Stimulated activated CD4-positive, alpha-beta T cell treated with anti-CD3 and anti-CD28 coated beads, Interleukin-2, amount 100 ng/mL, for 24 hours (primary cell): ENCODE results near the gene CDK9.

Experiments used
- DNase-seq, 2 donors: peaks; one replicate each; pipeline ENCODE4 v3.0.0-alpha.2; 2020

Gene CDK9

DNA sequence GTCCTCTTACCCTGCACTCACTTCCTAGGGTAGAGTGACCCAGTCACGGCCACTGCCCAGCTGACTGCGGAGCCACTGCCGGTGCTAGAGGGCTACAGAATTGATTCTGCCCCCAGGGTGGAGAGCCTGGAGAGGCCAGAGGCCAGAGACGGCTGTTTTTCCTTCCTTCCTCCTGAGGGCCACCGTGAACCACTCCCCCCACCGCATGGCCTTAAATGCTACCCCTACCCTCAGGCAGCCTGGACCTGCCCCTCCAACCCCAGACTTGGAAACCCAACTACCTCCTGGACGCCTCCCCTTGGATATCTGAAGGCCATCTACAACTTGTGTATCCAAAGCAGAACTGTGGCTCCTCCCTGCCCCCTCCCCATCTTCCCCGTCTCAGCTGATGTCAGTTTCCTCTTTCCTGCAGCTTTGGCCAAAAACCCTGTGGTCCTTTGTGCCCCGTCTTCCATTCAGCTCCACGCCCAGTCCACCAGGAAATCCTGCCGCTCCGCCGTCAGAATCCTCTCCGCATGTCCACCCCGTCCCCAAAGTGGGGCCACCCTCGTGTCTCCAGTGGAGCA lies 23.6 kb upstream of the CDK9 start:
- DNase-seq: no peak

DNA sequence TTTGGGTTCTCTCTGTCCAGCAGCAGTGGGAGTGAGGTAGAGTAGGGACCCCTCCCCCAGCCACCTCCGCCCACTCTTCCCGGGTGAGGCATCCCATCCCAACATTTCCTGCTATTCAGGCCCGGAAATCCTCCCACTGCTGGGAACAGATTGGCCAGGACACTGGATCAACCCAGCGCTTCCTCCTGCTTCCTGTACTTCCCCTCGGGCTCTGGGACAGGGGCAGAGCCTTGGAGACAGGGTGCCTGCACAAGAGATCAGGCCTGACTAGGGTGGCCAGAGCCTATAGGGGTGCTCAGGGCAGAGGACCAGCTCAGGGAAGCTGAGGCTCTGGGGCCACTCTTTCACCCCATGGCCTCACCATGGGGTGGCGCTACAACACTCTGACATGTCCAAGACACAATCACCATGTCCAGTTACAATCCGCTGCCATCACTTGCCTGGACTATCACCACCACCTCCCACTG lies 21.9 kb upstream of the CDK9 start:
- peak in 1 of 2 donors; percentile 46 for DNase-seq

DNA sequence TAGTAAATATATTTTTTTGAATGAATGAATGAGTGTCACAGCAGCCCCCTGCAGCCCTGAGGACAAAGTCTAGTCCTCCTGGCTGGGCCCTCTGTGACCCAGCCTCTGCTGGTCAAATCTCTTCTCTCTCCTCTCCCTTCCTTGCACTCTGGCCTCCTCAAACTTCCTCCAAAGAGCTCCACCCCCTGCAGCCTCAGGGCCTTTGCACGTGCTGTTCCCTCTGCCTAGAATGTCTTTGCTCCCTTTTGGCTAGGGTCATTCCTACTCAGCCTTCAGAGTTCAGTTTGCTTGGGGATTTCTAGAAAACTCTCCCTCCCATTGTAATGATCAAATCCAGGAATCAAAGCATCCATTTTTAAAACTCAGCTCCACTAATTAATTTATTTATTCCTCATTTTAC lies 20.4 kb upstream of the CDK9 start:
- DNase-seq: no peak

GRCh38 chr9:127767410-127767809 lies 18.4 kb upstream of the CDK9 start:
- DNase-seq: no peak

DNA sequence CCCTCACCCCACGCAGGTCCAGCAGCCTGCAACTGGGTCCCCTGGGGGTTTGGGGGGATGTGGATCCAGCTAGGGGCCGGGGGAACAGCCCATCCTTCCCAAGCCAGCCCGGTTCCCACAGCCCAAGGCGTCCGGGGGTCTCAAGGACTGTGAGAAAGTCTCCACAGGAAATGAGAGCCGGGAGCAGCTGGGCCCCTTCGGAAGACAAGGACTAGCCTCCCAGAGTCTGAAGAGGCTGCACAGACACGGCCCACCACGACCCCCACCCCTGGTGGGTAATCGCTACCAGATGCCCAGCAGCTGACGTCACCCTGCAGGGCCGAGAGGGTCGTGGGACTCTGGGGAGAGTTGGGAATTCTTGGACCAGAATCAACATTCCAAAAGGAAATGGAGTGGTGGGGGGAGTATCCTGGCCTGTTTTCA lies 17.9 kb upstream of the CDK9 start:
- no peak for DNase-seq

- DNase-seq: no peak
These were observed 17.1 kb upstream of the CDK9 start for GRCh38 chr9:127768698-127769097.

GRCh38 chr9:127769101-127769500 lies 16.7 kb upstream of the CDK9 start:
- DNase-seq: no peak

GRCh38 chr9:127769929-127770582 lies 15.8 kb upstream of the CDK9 start:
- no peak for DNase-seq

- no peak for DNase-seq
These were observed 15.3 kb upstream of the CDK9 start for GRCh38 chr9:127770583-127770904.

- DNase-seq: peak; percentile 96 to 98
These were observed 14.8 kb upstream of the CDK9 start for GRCh38 chr9:127770905-127771569.

- no peak for DNase-seq
These were observed 14.2 kb upstream of the CDK9 start for GRCh38 chr9:127771570-127772189.

DNA sequence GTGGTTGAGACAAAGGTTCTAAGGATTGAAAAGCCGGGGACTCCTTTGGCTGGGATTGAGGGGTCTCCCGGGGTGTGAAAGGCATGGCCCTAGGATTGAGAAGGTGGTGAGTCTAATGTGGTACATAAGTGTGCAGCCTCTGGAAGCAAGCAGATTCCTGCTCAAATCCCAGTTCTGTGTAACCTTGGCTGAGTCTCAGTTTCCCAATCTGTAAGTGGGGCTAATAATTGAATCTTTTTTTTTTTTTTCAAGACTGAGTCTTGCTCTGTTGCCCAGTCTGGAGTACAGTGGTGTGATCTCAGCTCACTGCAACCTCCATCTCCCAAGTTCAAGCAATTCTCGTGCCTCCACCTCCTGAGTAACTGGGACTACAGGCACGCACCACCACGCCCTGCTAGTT lies 13.2 kb upstream of the CDK9 start:
- no peak for DNase-seq

DNA sequence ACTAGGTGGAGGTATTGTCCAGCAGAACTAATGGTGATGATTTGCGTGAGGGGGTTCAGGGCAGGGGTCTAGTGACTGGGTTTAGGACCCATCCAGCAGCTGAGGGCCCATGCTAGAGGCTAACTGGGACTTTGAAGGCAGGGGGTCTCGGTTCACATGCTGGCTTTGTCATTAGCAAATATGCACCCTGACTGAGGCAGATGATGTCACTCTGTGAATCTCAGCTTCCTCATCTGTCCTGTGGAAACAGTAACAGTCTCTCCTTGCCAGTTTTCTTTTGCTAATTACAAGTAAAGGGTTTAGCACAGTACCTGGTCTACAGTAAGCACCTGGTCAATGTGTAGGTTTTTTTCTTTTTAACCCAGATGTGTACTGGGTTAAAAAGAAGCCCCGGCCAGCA lies 12.6 kb upstream of the CDK9 start:
- no peak for DNase-seq

DNA sequence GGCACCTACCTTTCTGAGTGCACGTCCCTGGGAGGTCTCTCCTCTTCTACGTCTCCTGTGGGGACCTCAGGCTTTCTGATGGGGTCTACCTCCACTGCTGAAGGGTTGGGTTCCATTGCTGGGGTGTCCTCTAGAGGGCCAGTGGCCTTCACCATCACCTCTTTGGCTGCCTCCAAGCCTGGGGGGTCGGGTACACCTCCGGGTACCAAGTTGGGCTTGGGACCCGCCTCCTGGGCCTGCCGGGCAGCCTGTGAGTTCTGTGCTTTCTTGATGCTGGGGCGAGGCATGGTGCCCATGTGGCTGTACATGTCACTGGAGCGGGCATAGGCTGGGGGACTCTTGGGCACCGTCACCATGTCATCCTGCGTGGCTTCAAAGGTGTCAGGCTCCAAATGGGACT lies 11.9 kb upstream of the CDK9 start:
- no peak for DNase-seq

- peak; percentile 73 to 78 for DNase-seq
These were observed 9.5 kb upstream of the CDK9 start for GRCh38 chr9:127776195-127776923.

DNA sequence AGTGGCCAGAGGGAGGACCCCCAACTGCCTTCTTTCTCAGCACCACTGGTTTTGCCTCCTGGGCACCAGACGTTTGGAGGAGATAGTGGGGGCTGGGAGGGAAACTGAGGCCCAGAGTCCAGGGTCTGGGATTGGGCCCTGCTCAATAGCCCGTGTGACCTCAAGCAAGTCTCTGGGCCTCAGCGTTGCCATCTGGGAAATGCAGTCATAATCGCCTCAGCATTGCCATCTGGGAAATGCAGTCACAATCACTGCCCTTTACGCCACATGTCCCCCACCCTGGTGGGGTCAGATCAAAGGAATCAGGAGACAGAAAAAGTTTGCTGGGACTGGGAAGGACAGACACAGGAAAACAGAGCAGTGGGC lies 8.9 kb upstream of the CDK9 start:
- DNase-seq: no peak

DNA sequence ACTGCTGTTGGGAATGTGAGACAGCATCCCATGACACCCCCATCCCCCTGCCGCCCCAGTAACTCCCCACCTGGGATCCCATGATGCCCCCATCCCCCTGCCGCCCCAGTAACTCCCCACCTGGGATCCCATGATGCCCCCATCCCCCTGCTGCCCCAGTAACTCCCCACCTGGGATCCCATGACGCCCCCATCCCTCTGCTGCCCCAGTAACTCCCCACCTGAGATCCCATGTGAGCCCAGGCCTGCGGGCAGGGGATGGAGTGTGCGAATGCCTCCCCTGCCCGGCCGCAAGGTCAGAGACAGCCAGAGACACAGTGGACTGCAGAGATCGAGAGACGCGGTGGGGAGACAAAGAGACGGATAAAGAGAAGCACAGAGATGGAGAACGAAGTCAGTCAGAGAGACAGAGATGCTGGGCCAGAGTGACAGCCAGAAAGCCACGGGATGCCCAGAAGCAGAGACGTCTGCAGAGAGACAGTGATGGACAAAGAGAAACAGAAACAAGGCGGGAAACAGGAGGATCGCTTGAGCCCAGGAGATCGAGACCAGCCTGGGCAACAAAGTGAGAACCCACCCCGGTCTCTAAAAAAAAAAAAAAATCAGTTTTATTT lies 8.4 kb upstream of the CDK9 start:
- DNase-seq: no peak

GRCh38 chr9:127778280-127779135 lies 7.3 kb upstream of the CDK9 start, which contains the start of gene SH2D3C:
Gene SH2D3C (minus strand): TSS chr9:127778666. CDS start chr9:127778627, 39 bp downstream.
- peak; percentile 58 to 59 for DNase-seq

- DNase-seq: peak; percentile 60 to 67
These were observed 6.5 kb upstream of the CDK9 start for GRCh38 chr9:127779136-127779981.

DNA sequence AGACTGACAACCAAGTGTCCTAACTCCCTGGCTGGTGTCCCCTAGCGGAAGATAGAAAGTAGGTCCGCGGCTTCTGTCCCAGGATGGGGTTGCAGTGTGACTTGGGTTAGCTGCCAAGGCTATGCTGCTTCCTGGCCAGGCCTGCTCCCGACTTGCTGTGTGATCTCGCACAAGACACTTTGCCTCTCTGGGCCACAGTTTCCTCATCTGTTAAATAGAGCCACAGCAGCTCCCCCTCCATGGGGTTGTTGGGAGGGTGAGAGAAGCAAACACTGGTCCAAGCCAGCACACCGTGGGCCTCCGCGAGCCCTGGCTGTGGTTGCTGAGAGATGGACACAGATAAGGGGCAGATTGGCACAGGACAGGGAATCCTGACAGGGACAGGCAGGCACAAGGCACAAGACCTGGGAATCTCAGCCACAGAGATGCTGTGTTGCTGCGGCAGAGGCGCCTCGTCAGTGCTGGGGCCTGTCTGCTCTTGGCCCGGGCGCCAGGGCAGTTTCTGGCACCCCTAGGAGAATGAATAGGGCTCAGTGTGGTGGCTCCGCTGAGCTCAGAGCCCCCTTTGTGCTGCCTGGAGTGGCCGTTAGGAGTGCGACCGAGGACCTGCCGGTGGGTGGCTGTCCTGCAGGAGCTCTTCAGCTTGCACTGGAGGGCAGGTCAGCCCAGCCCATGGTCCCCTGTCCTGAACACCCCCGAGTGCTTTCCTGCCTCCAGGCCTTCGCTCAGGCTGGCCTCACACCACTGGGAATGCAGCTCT lies 5.5 kb upstream of the CDK9 start:
- no peak for DNase-seq
